Stimulated activated CD8-positive, alpha-beta memory T cell treated with anti-CD3 and anti-CD28 coated beads, Interleukin-4, amount 100 ng/mL, for 4 hours (primary cell): ENCODE results near the gene GSDME.

ENCODE experiments used
- DNase-seq, 2 donors: peaks; one replicate each; pipeline ENCODE4 v3.0.0-alpha.2; 2020; ENCODE audit warnings: low read depth in 2 of 2, low spot score in 1 of 2

The GSDME gene

GRCh38 chr7:24706211-24707170 lies 50.8 kb downstream of the GSDME start:
- no peak for DNase-seq

GRCh38 chr7:24705461-24705954 lies 51.8 kb downstream of the GSDME start:
- DNase-seq, result no peak

GRCh38 chr7:24704311-24704710 lies 53.0 kb downstream of the GSDME start:
- DNase-seq, result no peak

- no peak for DNase-seq
These were observed 54.0 kb downstream of the GSDME start for GRCh38 chr7:24703296-24703695.

GRCh38 chr7:24702755-24703154 lies 54.5 kb downstream of the GSDME start:
- no peak for DNase-seq

- no peak for DNase-seq
These were observed 55.7 kb downstream of the GSDME start for GRCh38 chr7:24701261-24702235.

GRCh38 chr7:24700521-24701260 lies 56.6 kb downstream of the GSDME start:
- DNase-seq, result no peak

GRCh38 chr7:24698531-24699266 lies 58.6 kb downstream of the GSDME start:
- DNase-seq, result no peak

GRCh38 chr7:24697416-24697815 lies 59.8 kb downstream of the GSDME start:
- no peak for DNase-seq

- DNase-seq, result no peak
These were observed 64.7 kb downstream of the GSDME start for GRCh38 chr7:24692592-24692991.

- DNase-seq, result no peak
These were observed 67.0 kb downstream of the GSDME start for GRCh38 chr7:24690251-24690650.

GRCh38 chr7:24685708-24686107 lies 71.6 kb downstream of the GSDME start:
- no peak for DNase-seq

- no peak for DNase-seq
These were observed 86.5 kb downstream of the GSDME start for GRCh38 chr7:24670782-24671181.

- DNase-seq, result no peak
These were observed 87.2 kb downstream of the GSDME start for GRCh38 chr7:24669971-24670591.

GRCh38 chr7:24668927-24669635 lies 88.2 kb downstream of the GSDME start:
- no peak for DNase-seq

GRCh38 chr7:24665564-24666294 lies 91.5 kb downstream of the GSDME start:
- DNase-seq, result peak in 1 of 2 donors; percentile 9

- no peak for DNase-seq
These were observed 96.7 kb downstream of the GSDME start for GRCh38 chr7:24660546-24660945.

- DNase-seq, result no peak
These were observed 97.8 kb downstream of the GSDME start for GRCh38 chr7:24659505-24659904.
